OCI-LY7 (cell line): ENCODE measurements around the gene RPF1. TPM values are rescaled to one million over a fixed set of nuclear protein-coding genes. Genes with fewer than 3 reads are reported as not detected.

Source experiments
- BruUV-seq: library from RNA; stranded (reverse); fragments of 400-500 nt; replicated peaks from 2 replicates; lab custom pipeline; 2021; lab: Mats Ljungman, UMichigan
- CTCF ChIA-PET: fragments of 300-600 bp; sonication (Branson Sonifier 250); formaldehyde crosslinking; loops from one replicate; lab custom pipeline; 2022; ENCODE audit warnings: antibody characterized with exemption; ENCODE audit not compliant: unreplicated experiment; lab: Charles Lee
- POLR2A ChIA-PET: fragments of 300-600 bp; sonication (Branson Sonifier 250); formaldehyde crosslinking; loops from one replicate; lab custom pipeline; 2022; ENCODE audit warnings: antibody characterized with exemption; lab: Charles Lee
- DNase-seq: peaks from one replicate; pipeline ENCODE4 v3.0.0-alpha.2; 2015; ENCODE audit warnings: low spot score
- H2AFZ ChIP-seq: fragments of 200-600 bp; sonication (generic), shearing (Covaris generic); 2 replicates; pipeline ENCODE4 v1.6.1; 2014; ENCODE audit warnings: mild to moderate bottlenecking, antibody characterized with exemption, low read length, moderate library complexity
- H3K27ac ChIP-seq: fragments of 200-600 bp; sonication (generic); 2 replicates; pipeline ENCODE4 v1.5.1; 2014; ENCODE audit warnings: mixed run types, low read depth, mild to moderate bottlenecking, moderate library complexity, low read length, inconsistent platforms; ENCODE audit not compliant: poor library complexity, severe bottlenecking
- H3K36me3 ChIP-seq: fragments of 200-600 bp; sonication (generic); 2 replicates; pipeline ENCODE4 v1.6.1; 2014; ENCODE audit warnings: mild to moderate bottlenecking, antibody characterized with exemption, low read length, moderate library complexity, mixed read lengths; ENCODE audit not compliant: insufficient read depth
- H3K4me1 ChIP-seq: fragments of 200-600 bp; sonication (generic); 2 replicates; pipeline ENCODE4 v1.5.1; 2014; ENCODE audit warnings: mild to moderate bottlenecking, low read length; ENCODE audit not compliant: insufficient read depth, poor library complexity, severe bottlenecking
- H3K4me2 ChIP-seq: fragments of 200-600 bp; sonication (generic); 2 replicates; pipeline ENCODE4 v1.6.1; 2014; ENCODE audit warnings: mild to moderate bottlenecking, low read length
- H3K4me3 ChIP-seq: fragments of 200-600 bp; sonication (generic); 2 replicates; pipeline ENCODE4 v1.5.1; 2014; ENCODE audit warnings: mild to moderate bottlenecking, low read depth, low read length; ENCODE audit not compliant: poor library complexity, severe bottlenecking
- H3K79me2 ChIP-seq: fragments of 200-600 bp; sonication (generic); 2 replicates; pipeline ENCODE4 v1.6.1; 2016; ENCODE audit warnings: low read depth, mild to moderate bottlenecking, low read length, moderate library complexity, mixed read lengths; ENCODE audit not compliant: insufficient read depth
- H3K9me2 ChIP-seq: fragments of 200-600 bp; sonication (generic); 2 replicates; pipeline ENCODE4 v1.6.1; 2016; ENCODE audit warnings: mild to moderate bottlenecking, low read length, mixed read lengths; ENCODE audit not compliant: insufficient read depth
- H3K9me3 ChIP-seq: fragments of 200-600 bp; sonication (generic); 2 replicates; pipeline ENCODE4 v1.6.1; 2014; ENCODE audit warnings: mild to moderate bottlenecking, mixed run types, low read length, mixed read lengths
- H4K20me1 ChIP-seq: fragments of 200-600 bp; sonication (generic); 2 replicates; pipeline ENCODE4 v1.6.1; 2014; ENCODE audit warnings: mild to moderate bottlenecking, antibody characterized with exemption, low read length, moderate library complexity, mixed read lengths; ENCODE audit not compliant: insufficient read depth
- CTCF ChIP-seq: fragments of 200-600 bp; sonication (generic); conservative IDR thresholded peaks from 2 replicates; pipeline ENCODE4 v1.5.1; 2014; ENCODE audit warnings: mild to moderate bottlenecking, antibody characterized with exemption, low read length, moderate library complexity, mixed read lengths
- EZH2phosphoT487 ChIP-seq: fragments of 200-600 bp; sonication (generic); IDR thresholded peaks from 2 replicates; pipeline ENCODE4 v1.6.1; 2018; ENCODE audit warnings: low read depth, borderline replicate concordance, mild to moderate bottlenecking, mixed run types, antibody characterized with exemption, low read length, moderate library complexity, mixed read lengths
- intact Hi-C: fragments of 100-400 bp; cut with micrococcal nuclease; formaldehyde crosslinking; loops from one replicate; pipeline ENCODE4 v1.10.0; 2022; ENCODE audit not compliant: unreplicated experiment
- total RNA-seq, 2 experiments: library from RNA; depleted of rRNA in 1 of 2; stranded (reverse); fragments of >200 nt in 1 of 2; shearing (Covaris generic) in 1 of 2; gene quantifications; 2 replicates each; pipeline ENCODE4 v1.2.3, GENCODE V29; 2014 to 2022

RPF1 gene
- total RNA-seq, 2 experiments from 2014 or later = 49.7 to 57.9 TPM

GRCh38 chr1:84434801-84435549 is 44.1 kb upstream of the RPF1 start:
- POLR2A ChIA-PET = interaction anchor here (0.9 to 4.9 kb wide), 4 partner anchors 72 to 308 kb away, joined by 3 to 30 read pairs (median 6); partner anchors contain the start of genes GNG5, PRKACB and SPATA1
- DNase-seq = no peak

GRCh38 chr1:84436876-84437655 is 42.0 kb upstream of the RPF1 start:
- H3K9me3 ChIP-seq = no peaks in the 10 kb centered on the region
- ChIA-PET CTCF (interaction anchor here (1.5 kb wide), 1 partner anchor 293 kb away, joined by 4 read pairs; the partner anchor contains the start of gene PRKACB), POLR2A (interaction anchor here (0.9 to 4.9 kb wide), 7 partner anchors 9 to 300 kb away, joined by 3 to 30 read pairs (median 3); partner anchors contain the start of genes GNG5, PRKACB and SPATA1)
- no peaks in the 10 kb centered on the region for H4K20me1 ChIP-seq
- H2AFZ ChIP-seq = peak overlapping the region; percentile 87
- H3K79me2 ChIP-seq = no peaks in the 10 kb centered on the region
- intact Hi-C loops = loop anchor here (10.0 kb wide), 1 partner anchor 532 kb away; no protein-coding TSS in a partner anchor
- H3K4me2 ChIP-seq = peak overlapping the region; percentile 35
- H3K27ac ChIP-seq = no peak overlapping the region
- no TSS peak for BruUV-seq
- no peaks in the 10 kb centered on the region for H3K36me3 ChIP-seq
- H3K4me1 ChIP-seq = peaks cover 26% of the 10 kb centered on the region
- DNase-seq = peak; percentile 57
- no peaks in the 10 kb centered on the region for H3K9me2 ChIP-seq
- H3K4me3 ChIP-seq = no peak overlapping the region
- TF ChIP-seq CTCF (no peak), EZH2phosphoT487 (no peak)

More at GRCh38 chr1:84434801-84435549, 44.1 kb upstream of the RPF1 start:
- H3K4me1 ChIP-seq = peaks cover 26% of the 10 kb centered on the region
- peak overlapping the region; percentile 41 for H3K4me2 ChIP-seq
- H3K9me2 ChIP-seq = no peaks in the 10 kb centered on the region
- intact Hi-C loops = loop anchor here (2.0 to 10.0 kb wide), 4 partner anchors 107 to 530 kb away; partner anchors contain the start of gene SAMD13
- no peaks in the 10 kb centered on the region for H4K20me1 ChIP-seq
- CTCF ChIA-PET = interaction anchor here (0.7 to 1.5 kb wide), 2 partner anchors 291 kb away, joined by 3 to 4 read pairs; partner anchors contain the start of gene PRKACB
- TF ChIP-seq CTCF (no peak), EZH2phosphoT487 (no peak)
- no peaks in the 10 kb centered on the region for H3K36me3 ChIP-seq
- peak overlapping the region; percentile 76 for H2AFZ ChIP-seq
- H3K9me3 ChIP-seq = peaks cover 2% of the 10 kb centered on the region; the same call in 1 of the 2 replicates
- no TSS peak for BruUV-seq
- H3K4me3 ChIP-seq = no peak overlapping the region
- H3K27ac ChIP-seq = no peak overlapping the region
- no peaks in the 10 kb centered on the region for H3K79me2 ChIP-seq
